Measurements from ENCODE around the gene COQ10A. TPM values are rescaled to one million over a fixed set of nuclear protein-coding genes. Genes with fewer than 3 reads are reported as not detected.
A peak's percentile ranks its signal among the peaks of the same experiment; 100 is the strongest.

Gene COQ10A
- total RNA-seq, 1 donor from 2014 or later: 10.1 TPM

DNA sequence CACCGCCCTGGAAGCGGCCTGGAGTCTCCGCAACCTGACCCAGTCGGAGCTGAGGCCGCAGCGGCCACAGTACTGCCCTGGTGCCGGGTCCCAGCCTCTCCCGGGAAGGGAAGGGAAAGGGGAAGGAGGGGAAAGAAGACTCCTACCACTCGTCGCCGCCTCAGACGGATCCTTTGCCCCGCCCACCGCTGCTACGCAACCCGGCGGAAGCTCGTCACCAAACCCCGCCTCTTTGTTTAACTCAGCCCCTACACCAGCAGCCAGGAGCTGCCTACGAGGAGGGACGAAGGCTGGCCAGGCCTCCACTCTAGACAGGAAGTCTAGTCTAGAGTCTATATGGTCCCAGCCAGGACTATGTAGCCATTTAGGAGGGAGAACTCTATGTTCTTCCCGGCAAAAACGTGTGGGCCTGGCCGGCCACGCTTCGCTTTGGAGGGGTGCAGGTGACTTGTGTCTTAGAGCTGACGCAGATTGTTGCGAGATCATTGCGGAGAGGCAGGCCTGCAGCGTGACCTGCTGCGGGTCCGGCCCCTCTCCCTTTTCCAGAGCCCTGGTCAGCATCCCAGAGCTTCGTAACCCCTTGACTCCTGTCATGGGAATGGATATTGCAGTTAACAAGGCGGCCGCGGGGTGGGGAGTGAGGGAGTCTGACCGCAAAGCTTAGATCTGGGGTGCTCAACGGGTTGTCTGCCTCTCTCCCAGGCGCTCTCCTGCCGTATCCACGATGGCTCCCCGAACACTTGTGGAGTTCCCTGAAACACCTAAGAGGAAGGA, 44.8 kb upstream of the COQ10A start, which contains the start of gene RNF41:
RNF41 (minus strand) TSS at position 166 of the 774 bp plus-strand sequence. CDS start 7,875 bp downstream, outside the sequence.
- peak; percentile 98 to 99 for DNase-seq (ENCODE audit: extremely low spot score in 2 of 2)
- no peaks in the 10 kb centered on the region for H3K36me3 ChIP-seq
- TF ChIP-seq POLR2A (IDR thresholded peaks at IDR 0.05) (peak; percentile 67 to 94), POLR2AphosphoS5 (IDR thresholded peaks at IDR 0.05; ENCODE audit: insufficient read depth in 1 of 2, low read depth in 1 of 2) (peak; percentile 98 to 100)
- TF ChIP-seq, protein P1, sequence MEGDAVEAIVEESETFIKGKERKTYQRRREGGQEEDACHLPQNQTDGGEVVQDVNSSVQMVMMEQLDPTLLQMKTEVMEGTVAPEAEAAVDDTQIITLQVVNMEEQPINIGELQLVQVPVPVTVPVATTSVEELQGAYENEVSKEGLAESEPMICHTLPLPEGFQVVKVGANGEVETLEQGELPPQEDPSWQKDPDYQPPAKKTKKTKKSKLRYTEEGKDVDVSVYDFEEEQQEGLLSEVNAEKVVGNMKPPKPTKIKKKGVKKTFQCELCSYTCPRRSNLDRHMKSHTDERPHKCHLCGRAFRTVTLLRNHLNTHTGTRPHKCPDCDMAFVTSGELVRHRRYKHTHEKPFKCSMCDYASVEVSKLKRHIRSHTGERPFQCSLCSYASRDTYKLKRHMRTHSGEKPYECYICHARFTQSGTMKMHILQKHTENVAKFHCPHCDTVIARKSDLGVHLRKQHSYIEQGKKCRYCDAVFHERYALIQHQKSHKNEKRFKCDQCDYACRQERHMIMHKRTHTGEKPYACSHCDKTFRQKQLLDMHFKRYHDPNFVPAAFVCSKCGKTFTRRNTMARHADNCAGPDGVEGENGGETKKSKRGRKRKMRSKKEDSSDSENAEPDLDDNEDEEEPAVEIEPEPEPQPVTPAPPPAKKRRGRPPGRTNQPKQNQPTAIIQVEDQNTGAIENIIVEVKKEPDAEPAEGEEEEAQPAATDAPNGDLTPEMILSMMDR (IDR thresholded peaks at IDR 0.05): no peak
- peak within 1 kb of the TSS; percentile 74 to 78 for H3K4me3 ChIP-seq
- H3K4me1 ChIP-seq: peaks cover 59% of the 10 kb centered on the region
- intact Hi-C loops (cut with DNase I): loop anchor here (10.0 kb wide), 1 partner anchor 97 kb away; the partner anchor contains the start of gene ESYT1
- H3K27ac ChIP-seq: peak within 1 kb of the TSS; percentile 95
- no peaks in the 10 kb centered on the region for H3K27me3 ChIP-seq
- H3K9me3 ChIP-seq: no peaks in the 10 kb centered on the region

DNA sequence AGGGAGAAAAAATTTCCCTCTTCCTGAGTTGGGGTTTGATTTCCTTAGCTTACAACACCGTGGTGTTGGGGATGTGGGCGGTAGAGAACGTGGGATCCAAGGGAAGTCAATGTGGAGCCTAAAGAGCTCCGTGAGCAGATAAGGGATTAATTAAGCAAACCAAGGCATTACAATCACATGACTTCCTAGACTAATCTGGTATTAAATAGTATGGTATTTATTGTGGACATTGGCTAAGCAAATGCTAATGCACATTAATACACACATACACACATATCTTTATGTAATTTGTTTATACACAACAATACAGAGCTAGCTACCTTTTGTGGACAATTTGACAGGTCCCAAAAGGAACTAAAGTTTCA, 44.2 kb upstream of the COQ10A start:
- Histone ChIP-seq H3K36me3 (peaks cover 0 to 2% of the 10 kb centered on the region in 2 donors), H3K27me3 (no peaks in the 10 kb centered on the region), H3K9me3 (no peaks in the 10 kb centered on the region), H3K4me3 (peak overlapping the region; percentile 74 to 78), H3K4me1 (peaks cover 56% of the 10 kb centered on the region), H3K27ac (peak overlapping the region; percentile 95)
- TF ChIP-seq POLR2A (IDR thresholded peaks at IDR 0.05): no peak
- TF ChIP-seq POLR2AphosphoS5 (IDR thresholded peaks at IDR 0.05; ENCODE audit: insufficient read depth in 1 of 2, low read depth in 1 of 2): no peak
- TF ChIP-seq, protein P1 (IDR thresholded peaks at IDR 0.05): no peak
- intact Hi-C loops (cut with DNase I): loop anchor here (10.0 kb wide), 1 partner anchor 98 kb away; the partner anchor contains the start of gene ESYT1
- DNase-seq (ENCODE audit: extremely low spot score in 2 of 2): no peak

DNA sequence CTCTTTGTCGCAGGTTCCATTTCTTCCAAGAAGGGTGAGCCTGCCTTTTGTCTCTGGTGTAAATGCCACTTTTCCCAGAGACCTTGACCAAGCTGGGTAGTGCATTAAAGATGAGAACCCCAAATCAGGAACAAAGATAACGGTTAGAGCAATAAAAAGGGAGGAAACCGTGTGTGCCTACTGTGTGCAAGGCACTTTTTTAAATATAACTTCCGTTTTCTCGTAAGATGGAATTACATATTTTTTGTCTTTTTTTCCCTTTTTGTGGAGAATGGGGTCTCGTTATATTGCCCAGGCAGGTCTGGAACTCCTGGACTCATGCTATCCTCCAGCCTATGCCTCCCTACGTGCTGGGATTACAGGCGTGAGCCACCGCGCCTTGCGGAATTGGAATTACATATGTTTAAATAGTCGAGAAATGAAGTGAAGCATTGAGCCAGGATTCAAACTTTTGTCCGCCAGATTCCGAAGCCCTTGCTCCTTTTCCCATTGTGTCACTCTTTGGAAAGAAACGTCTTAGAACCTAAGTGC, 43.1 kb upstream of the COQ10A start:
- DNase-seq (ENCODE audit: extremely low spot score in 2 of 2): no peak
- Histone ChIP-seq H3K27me3 (no peaks in the 10 kb centered on the region), H3K36me3 (peaks cover 0 to 4% of the 10 kb centered on the region in 2 donors), H3K9me3 (no peaks in the 10 kb centered on the region), H3K4me3 (peak overlapping the region; percentile 15 to 69), H3K27ac (peak overlapping the region; percentile 87), H3K4me1 (peaks cover 54% of the 10 kb centered on the region)
- intact Hi-C loops (cut with DNase I): loop anchor here (2.0 to 10.0 kb wide), 2 partner anchors 31 to 99 kb away; partner anchors contain the start of gene ESYT1
- TF ChIP-seq, protein P1 (IDR thresholded peaks at IDR 0.05): no peak
- TF ChIP-seq POLR2AphosphoS5 (IDR thresholded peaks at IDR 0.05; ENCODE audit: insufficient read depth in 1 of 2, low read depth in 1 of 2) (no peak), POLR2A (IDR thresholded peaks at IDR 0.05) (no peak)

DNA sequence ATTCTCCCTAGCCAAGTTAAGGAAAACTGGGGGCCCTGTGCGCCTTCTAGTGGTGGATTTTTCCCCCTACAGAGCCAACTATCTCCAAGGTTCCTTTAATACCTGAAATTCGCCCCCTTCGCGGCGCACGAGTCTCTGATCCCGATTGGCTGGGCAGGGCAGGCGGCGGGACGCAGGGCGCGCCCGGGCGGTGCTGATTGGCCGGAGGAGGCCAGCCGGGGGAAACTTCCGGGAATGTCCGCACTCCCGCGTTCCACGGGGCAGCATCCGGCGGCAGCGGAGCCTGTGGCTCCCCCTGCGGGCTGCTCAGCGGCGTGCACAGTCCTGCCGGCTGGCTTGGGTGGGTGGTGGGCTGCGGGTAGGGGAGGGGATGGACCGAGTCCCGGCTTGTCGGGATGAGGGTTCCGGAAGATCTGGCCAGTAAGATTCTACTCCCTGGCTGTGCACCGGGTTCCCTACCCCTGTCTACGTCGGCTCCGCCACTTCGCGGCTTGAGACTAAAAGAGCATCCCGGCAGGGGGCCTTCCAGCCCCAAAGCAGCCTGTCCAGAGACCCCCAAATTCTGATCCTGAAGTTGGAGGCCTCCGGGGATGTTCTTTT, 42.5 kb upstream of the COQ10A start, which contains the start of gene NABP2:
NABP2 (plus strand) TSS at position 241 of the 600 bp plus-strand sequence. CDS start 515 bp downstream, outside the sequence.
- TF ChIP-seq POLR2A (IDR thresholded peaks at IDR 0.05) (no peak), POLR2AphosphoS5 (IDR thresholded peaks at IDR 0.05; ENCODE audit: insufficient read depth in 1 of 2, low read depth in 1 of 2) (peak; percentile 89 to 97)
- TF ChIP-seq, protein P1 (IDR thresholded peaks at IDR 0.05): peak; percentile 92 to 93 (median 93)
- H3K4me3 ChIP-seq: peak within 1 kb of the TSS; percentile 59 to 69
- H3K27ac ChIP-seq: peak within 1 kb of the TSS; percentile 95
- intact Hi-C loops (cut with DNase I): loop anchor here (2.0 to 10.0 kb wide), 2 partner anchors 31 to 99 kb away; partner anchors contain the start of gene ESYT1
- H3K4me1 ChIP-seq: peaks cover 49% of the 10 kb centered on the region
- H3K9me3 ChIP-seq: no peaks in the 10 kb centered on the region
- no peaks in the 10 kb centered on the region for H3K27me3 ChIP-seq
- peaks cover 0 to 8% of the 10 kb centered on the region in 2 donors for H3K36me3 ChIP-seq
- peak in 1 of 2 donors; percentile 98 for DNase-seq (ENCODE audit: extremely low spot score in 2 of 2)
